Thymus (tissue), 11 donors: ENCODE measurements around the gene IKZF4. TPM values are rescaled to one million over a fixed set of nuclear protein-coding genes. Genes with fewer than 3 reads are reported as not detected.

Source experiments
- DNase-seq, 9 donors: peaks; one replicate each; pipeline ENCODE4 v3.0.0-alpha.2; 2013; ENCODE audit warnings: low spot score in 9 of 9, low read depth in 6 of 9, missing footprints in 1 of 9
- H3K27ac ChIP-seq, 2 donors: one replicate each; pipeline ENCODE4 v1.5.1; 2013; ENCODE audit warnings: control low read depth in 1 of 2, low read depth in 1 of 2, low read length in 1 of 2, mild to moderate bottlenecking in 1 of 2, moderate library complexity in 1 of 2
- H3K27me3 ChIP-seq, 2 donors: one replicate each; pipeline ENCODE4 v1.5.1; 2013; ENCODE audit warnings: low read length in 1 of 2; ENCODE audit not compliant: control insufficient read depth in 2 of 2, insufficient read depth in 1 of 2
- H3K36me3 ChIP-seq, 2 donors: one replicate each; pipeline ENCODE4 v1.5.1; 2013; ENCODE audit warnings: low read length in 1 of 2, mild to moderate bottlenecking in 1 of 2, moderate library complexity in 1 of 2; ENCODE audit not compliant: control insufficient read depth in 2 of 2, insufficient read depth in 2 of 2
- H3K4me1 ChIP-seq, 2 donors: one replicate each; pipeline ENCODE4 v1.5.1; 2013; ENCODE audit warnings: low read length in 2 of 2; ENCODE audit not compliant: control insufficient read depth in 2 of 2, insufficient read depth in 2 of 2
- H3K4me3 ChIP-seq, 2 donors: one replicate each; pipeline ENCODE4 v1.5.1; 2013; ENCODE audit warnings: low read length in 2 of 2, control low read depth in 1 of 2, mild to moderate bottlenecking in 1 of 2
- H3K9me3 ChIP-seq, 2 donors: one replicate each; pipeline ENCODE4 v1.5.1; 2013; ENCODE audit warnings: low read length in 1 of 2, mild to moderate bottlenecking in 1 of 2; ENCODE audit not compliant: control insufficient read depth in 2 of 2, insufficient read depth in 1 of 2
- WGBS: extraction: QIAGEN DNeasy Blood & Tissue Kit; methylation state at CpG from one replicate; pipeline ENCODE4 v1.1.7; 2013; 5-methylcytosine and 5-hydroxymethylcytosine counted together
- polyA plus RNA-seq: library from polyadenylated mRNA; stranded (reverse); fragments of 200-250 nt; gene quantifications from one replicate; pipeline ENCODE4 v1.2.3, GENCODE V29; 2013
- total RNA-seq: library from RNA; stranded (reverse); fragments of 120-200 nt; gene quantifications from one replicate; pipeline ENCODE4 v1.2.4, GENCODE V29; 2013
- donor health status: healthy.

IKZF4 gene
- total and polyA plus RNA-seq, 2 donors, result 1.7 to 2.7 TPM

DNA sequence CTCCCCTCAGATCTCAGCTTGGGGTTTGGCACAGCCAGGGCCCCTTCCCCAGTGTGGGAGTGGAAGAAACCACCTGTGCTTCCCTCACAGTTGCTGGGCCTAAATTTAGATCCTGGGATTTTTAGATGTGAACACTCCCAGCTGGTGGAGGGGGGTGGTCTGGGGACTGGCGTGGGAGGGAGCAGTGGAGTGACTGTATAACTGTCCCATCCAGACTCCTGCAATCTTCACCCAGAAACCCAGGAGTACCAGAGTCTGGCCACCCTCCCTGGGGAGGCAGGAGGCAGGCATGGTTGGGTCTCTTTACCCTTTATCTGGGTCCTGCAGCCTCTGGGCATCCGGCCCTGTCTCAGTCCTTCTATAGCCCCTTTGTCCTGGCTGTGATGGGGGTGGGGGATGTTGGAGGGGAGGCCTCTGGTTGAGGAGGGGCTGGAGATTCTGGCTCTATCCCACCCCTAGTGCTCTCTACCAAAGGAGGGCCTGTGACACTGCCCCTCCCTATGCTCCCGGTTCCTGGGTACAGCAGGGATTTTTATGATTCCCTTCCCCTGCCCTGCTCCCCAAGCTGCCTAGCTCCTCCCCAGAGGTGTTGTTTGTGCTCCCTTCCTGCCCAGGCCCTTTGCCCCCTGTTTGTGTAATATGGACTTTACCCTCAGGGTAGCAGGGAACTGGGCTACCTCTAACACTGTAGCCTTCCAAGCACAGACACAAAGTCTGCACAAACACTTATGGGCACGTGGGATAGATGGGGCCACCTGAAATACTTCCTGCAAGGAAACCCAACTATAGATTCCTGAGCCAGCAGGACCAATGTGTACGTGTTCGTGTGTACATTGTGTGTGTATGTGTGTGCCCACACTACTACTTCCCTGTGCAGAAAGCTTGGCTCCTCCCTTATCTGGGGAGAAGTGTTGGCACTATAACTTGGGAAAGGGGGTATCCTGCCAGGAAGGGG is 60.8 kb downstream of the IKZF4 start:
- Histone ChIP-seq H3K9me3 (peaks cover 0 to 12% of the 10 kb centered on the region in 2 donors), H3K4me1 (peaks cover 16 to 22% of the 10 kb centered on the region in 2 donors), H3K27ac (no peak overlapping the region), H3K36me3 (no peaks in the 10 kb centered on the region), H3K27me3 (peaks cover 25 to 76% of the 10 kb centered on the region in 2 donors), H3K4me3 (no peak overlapping the region)
- DNase-seq, result no peak
- WGBS, result 79% methylated on average over 6 of the region's 6 CpGs

DNA sequence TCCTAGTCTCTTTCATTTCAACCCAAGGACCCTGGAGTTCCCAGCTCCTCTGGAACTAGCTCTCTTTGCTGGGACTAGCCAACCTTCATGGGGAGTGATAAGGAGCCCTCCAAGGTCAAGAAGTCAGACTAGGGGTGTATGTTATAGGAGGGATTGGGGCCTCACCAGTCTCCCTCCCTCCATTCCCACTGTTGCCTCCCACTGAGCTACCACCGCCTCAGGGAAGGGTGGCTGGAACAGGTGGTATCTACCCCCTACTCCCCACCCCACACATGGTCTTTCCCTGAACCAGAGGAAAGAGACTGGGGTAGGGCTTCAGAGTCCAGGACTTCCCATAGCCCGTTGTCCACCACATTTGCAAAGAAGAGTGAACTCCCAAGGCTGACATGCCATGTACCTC is 61.5 kb downstream of the IKZF4 start:
- WGBS, result 92% methylated on average over 2 of the region's 2 CpGs
- no peak overlapping the region for H3K27ac ChIP-seq
- no peak overlapping the region for H3K4me3 ChIP-seq
- no peak for DNase-seq
- no peaks in the 10 kb centered on the region for H3K36me3 ChIP-seq
- peaks cover 0 to 12% of the 10 kb centered on the region in 2 donors for H3K9me3 ChIP-seq
- H3K27me3 ChIP-seq, result peaks cover 25 to 75% of the 10 kb centered on the region in 2 donors
- H3K4me1 ChIP-seq, result peaks cover 16 to 22% of the 10 kb centered on the region in 2 donors

DNA sequence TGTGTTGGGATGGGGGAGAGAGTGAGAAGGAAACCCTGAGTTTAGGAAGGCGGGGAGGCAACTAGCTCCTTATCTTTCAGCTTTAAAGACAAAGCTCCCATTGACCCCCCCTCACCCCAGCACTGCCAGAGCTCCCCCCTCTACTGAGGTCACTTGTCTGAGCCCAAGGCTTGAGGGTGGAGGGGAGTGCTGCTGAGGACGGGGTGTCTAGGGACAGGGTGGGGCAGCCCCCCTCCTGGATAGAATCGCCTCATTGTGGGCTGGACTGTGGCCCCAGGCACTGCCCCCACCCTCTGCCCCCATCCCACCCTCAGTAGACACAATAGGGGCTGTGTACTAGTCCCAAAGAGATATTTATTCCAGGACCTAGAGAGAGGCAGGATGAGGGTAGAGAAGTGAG is 62.1 kb downstream of the IKZF4 start:
- WGBS, result 93% methylated on average over 3 of the region's 3 CpGs
- peaks cover 0 to 12% of the 10 kb centered on the region in 2 donors for H3K9me3 ChIP-seq
- H3K27ac ChIP-seq, result no peak overlapping the region
- DNase-seq, result no peak
- peaks cover 25 to 69% of the 10 kb centered on the region in 2 donors for H3K27me3 ChIP-seq
- no peaks in the 10 kb centered on the region for H3K36me3 ChIP-seq
- no peak overlapping the region for H3K4me3 ChIP-seq
- H3K4me1 ChIP-seq, result peaks cover 16 to 22% of the 10 kb centered on the region in 2 donors

DNA sequence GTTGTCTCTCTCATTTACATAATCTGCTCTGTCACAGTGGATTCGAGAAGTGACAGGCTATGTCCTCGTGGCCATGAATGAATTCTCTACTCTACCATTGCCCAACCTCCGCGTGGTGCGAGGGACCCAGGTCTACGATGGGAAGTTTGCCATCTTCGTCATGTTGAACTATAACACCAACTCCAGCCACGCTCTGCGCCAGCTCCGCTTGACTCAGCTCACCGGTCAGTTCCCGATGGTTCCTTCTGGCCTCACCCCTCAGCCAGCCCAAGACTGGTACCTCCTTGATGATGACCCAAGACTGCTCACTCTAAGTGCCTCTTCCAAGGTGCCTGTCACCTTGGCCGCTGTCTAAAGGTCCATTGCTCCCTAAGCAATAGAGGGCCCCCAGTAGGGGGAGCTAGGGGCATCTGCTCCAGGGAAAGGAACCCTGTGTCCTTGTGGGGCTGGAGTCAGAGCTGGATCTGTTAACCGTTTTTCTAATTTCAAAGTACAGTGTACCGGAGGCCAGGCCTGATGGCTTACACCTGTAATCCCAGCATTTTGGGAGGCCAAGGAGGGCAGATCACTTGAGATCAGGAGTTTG is 64.2 kb downstream of the IKZF4 start:
- Histone ChIP-seq H3K4me1 (peaks cover 6 to 8% of the 10 kb centered on the region in 2 donors), H3K27me3 (peaks cover 14 to 48% of the 10 kb centered on the region in 2 donors), H3K36me3 (no peaks in the 10 kb centered on the region), H3K9me3 (peaks cover 0 to 8% of the 10 kb centered on the region in 2 donors), H3K4me3 (no peak overlapping the region), H3K27ac (no peak overlapping the region)
- peak in 1 of 9 donors; percentile 26 for DNase-seq
- WGBS, result 91% methylated on average over 15 of the region's 15 CpGs

DNA sequence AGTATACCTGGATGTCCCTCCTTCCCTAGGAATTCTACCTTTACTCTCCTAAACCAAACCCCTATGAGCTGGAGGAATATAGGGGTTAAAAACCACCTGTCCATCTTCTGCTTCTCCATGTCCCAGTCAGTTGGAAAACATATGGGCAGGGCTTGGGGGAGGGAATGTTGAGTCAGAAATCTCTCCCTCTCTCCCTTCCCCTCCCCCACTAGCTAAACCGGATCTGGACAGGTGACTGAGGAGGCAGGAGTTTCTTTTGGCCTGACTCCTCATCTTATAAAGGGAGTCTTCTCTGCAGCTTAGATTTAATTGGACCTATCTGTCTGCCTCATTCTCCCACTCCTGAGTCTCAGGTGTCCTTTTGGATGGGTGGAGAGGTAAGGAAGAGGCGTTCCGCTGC is 65.3 kb downstream of the IKZF4 start:
- no peaks in the 10 kb centered on the region for H3K4me1 ChIP-seq
- no peak overlapping the region for H3K27ac ChIP-seq
- H3K4me3 ChIP-seq, result no peak overlapping the region
- WGBS, result 89% methylated on average over 3 of the region's 3 CpGs
- no peaks in the 10 kb centered on the region for H3K9me3 ChIP-seq
- no peaks in the 10 kb centered on the region for H3K36me3 ChIP-seq
- H3K27me3 ChIP-seq, result peaks cover 3 to 38% of the 10 kb centered on the region in 2 donors
- DNase-seq, result no peak

DNA sequence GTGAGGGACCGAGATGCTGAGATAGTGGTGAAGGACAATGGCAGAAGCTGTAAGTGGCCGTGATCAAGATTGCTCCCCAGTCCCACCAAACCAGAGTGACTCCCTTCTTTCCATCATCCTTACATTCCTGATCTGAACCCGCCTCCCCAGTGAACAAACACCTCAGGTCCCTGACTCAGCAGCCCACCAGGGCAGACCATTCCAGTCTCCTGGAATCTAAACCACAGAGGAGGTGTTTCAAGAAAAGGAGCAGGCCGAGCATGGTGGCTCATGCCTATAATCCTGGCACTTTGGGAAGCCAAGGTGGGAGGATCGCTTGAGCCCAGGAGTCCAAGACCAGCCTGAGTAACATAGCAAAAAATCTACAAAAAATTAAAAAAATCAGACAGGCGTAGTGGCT is 65.8 kb downstream of the IKZF4 start:
- Histone ChIP-seq H3K27me3 (peaks cover 0 to 32% of the 10 kb centered on the region in 2 donors), H3K9me3 (no peaks in the 10 kb centered on the region), H3K4me1 (no peaks in the 10 kb centered on the region), H3K4me3 (no peak overlapping the region), H3K36me3 (no peaks in the 10 kb centered on the region), H3K27ac (no peak overlapping the region)
- WGBS, result 93% methylated on average over 6 of the region's 6 CpGs
- no peak for DNase-seq

DNA sequence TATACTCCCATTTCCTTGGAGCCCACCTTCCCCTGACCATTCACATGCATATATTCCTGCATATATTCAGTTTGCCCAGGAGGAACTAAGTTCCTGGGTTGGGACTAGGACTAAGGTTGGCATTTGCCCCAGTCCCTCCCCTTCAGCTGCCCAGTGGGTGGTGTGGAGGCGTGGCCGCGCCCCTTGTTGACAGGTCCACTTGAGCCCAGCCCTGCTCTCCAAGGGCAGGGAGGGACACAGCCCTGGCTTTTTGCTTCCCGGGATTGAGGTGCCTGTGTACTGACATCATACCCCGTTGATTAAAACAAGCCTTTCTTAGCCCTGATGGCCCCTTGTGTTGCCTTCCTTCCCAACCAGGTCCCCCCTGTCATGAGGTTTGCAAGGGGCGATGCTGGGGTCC is 66.4 kb downstream of the IKZF4 start:
- 97% methylated on average over 6 of the region's 6 CpGs for WGBS
- no peaks in the 10 kb centered on the region for H3K9me3 ChIP-seq
- no peaks in the 10 kb centered on the region for H3K4me1 ChIP-seq
- H3K27ac ChIP-seq, result no peak overlapping the region
- H3K27me3 ChIP-seq, result peaks cover 0 to 26% of the 10 kb centered on the region in 2 donors
- H3K4me3 ChIP-seq, result no peak overlapping the region
- H3K36me3 ChIP-seq, result no peaks in the 10 kb centered on the region
- DNase-seq, result no peak
